ENCODE measurements around the gene DERL3.

Gene DERL3

DNA sequence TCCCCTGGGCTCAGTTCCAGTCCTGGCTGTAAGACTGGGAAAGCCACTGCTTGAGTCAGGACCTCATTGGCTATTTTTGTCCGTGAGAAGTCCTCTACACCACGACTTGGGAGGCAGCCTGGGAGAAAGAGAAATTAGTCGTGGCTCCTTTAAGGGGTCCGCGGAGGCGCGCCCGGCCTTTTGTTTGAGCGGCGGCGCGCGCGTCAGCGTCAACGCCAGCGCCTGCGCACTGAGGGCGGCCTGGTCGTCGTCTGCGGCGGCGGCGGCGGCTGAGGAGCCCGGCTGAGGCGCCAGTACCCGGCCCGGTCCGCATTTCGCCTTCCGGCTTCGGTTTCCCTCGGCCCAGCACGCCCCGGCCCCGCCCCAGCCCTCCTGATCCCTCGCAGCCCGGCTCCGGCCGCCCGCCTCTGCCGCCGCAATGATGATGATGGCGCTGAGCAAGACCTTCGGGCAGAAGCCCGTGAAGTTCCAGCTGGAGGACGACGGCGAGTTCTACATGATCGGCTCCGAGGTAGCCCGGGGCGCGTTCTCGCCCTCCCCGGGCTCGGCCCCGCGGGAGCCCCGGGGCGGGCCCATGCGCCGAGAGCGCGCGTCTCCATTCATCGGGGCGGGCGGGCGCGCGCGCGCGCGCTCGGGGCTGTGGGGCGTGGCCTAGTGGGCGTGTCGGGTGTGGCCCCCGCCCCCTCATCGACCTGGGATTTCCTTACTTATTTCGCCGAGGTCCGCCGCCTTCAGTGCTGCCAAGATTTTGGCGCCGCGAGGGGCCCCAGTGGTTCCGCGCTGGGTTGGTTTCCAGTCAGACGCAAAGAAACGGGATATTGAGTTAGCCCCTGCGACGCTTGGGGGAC lies 51.8 kb downstream of the DERL3 start, which contains the start of gene SMARCB1 (continued):
- no peak for TF ChIP-seq ZNF585B (tag by site-specific recombination; IDR thresholded peaks at IDR 0.05)
- TF ChIP-seq ZNF837 (tag by site-specific recombination; IDR thresholded peaks at IDR 0.05), result no peak
- no peak for TF ChIP-seq TRIM28 (IDR thresholded peaks at IDR 0.05; ENCODE audit: borderline replicate concordance, low read length)
- TF ChIP-seq ZNF311 (tag by site-specific recombination; IDR thresholded peaks at IDR 0.05; ENCODE audit: borderline replicate concordance), result no peak
- peak; percentile 67 for TF ChIP-seq ZFHX2 (tag by site-specific recombination; conservative IDR thresholded peaks at IDR 0.05)

- peaks cover 9% of the 10 kb centered on the region for H3K4me1 ChIP-seq (ENCODE audit: control insufficient read depth, insufficient read depth, low read length)
- ChIA-PET POLR2A (interaction anchor here (1.1 to 1.2 kb wide), 2 partner anchors 12 to 71 kb away, joined by 4 to 5 read pairs; partner anchors contain the start of gene SLC2A11), CTCF (interaction anchor here (0.9 to 1.0 kb wide), 2 partner anchors 16 to 71 kb away, joined by 3 read pairs; partner anchors contain the start of gene SLC2A11)
- H3K4me3 ChIP-seq (ENCODE audit: low read depth, low read length), result peak overlapping the region; percentile 85
- H3K9me3 ChIP-seq (ENCODE audit: control insufficient read depth, insufficient read depth, low read depth, low read length), result no peaks in the 10 kb centered on the region
- H3K36me3 ChIP-seq (ENCODE audit: control insufficient read depth in 2 of 2, insufficient read depth in 1 of 2, low read length in 2 of 2), result peaks cover 4 to 9% of the 10 kb centered on the region in 2 experiments
- TF ChIP-seq, protein P1, sequence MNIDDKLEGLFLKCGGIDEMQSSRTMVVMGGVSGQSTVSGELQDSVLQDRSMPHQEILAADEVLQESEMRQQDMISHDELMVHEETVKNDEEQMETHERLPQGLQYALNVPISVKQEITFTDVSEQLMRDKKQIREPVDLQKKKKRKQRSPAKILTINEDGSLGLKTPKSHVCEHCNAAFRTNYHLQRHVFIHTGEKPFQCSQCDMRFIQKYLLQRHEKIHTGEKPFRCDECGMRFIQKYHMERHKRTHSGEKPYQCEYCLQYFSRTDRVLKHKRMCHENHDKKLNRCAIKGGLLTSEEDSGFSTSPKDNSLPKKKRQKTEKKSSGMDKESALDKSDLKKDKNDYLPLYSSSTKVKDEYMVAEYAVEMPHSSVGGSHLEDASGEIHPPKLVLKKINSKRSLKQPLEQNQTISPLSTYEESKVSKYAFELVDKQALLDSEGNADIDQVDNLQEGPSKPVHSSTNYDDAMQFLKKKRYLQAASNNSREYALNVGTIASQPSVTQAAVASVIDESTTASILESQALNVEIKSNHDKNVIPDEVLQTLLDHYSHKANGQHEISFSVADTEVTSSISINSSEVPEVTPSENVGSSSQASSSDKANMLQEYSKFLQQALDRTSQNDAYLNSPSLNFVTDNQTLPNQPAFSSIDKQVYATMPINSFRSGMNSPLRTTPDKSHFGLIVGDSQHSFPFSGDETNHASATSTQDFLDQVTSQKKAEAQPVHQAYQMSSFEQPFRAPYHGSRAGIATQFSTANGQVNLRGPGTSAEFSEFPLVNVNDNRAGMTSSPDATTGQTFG (tag by site-specific recombination; IDR thresholded peaks at IDR 0.05; ENCODE audit: borderline replicate concordance), result no peak
- no peak for TF ChIP-seq ZNF76 (tag by site-specific recombination; IDR thresholded peaks at IDR 0.05; ENCODE audit: borderline replicate concordance, low read depth)
- no peak for TF ChIP-seq ZNF19 (tag by site-specific recombination; IDR thresholded peaks at IDR 0.05; ENCODE audit: low read depth)
- TF ChIP-seq OSR2 (tag by site-specific recombination; IDR thresholded peaks at IDR 0.05), result 0 out of 2 replicates have a peak, but pooled peaks have one; percentile 26
- no peak for TF ChIP-seq ZNF792 (tag by site-specific recombination; IDR thresholded peaks at IDR 0.05)
- peak; percentile 79 for TF ChIP-seq PRDM1 (tag by site-specific recombination; IDR thresholded peaks at IDR 0.05)
- TF ChIP-seq ZBTB48 (tag by site-specific recombination; IDR thresholded peaks at IDR 0.05), result peak; percentile 65; the same call in 1 of the 2 replicates
- TF ChIP-seq ZNF335 (tag by site-specific recombination; conservative IDR thresholded peaks at IDR 0.05), result 0 out of 2 replicates have a peak, but pooled peaks have one; percentile 10
- H3K27ac ChIP-seq (ENCODE audit: extremely low read depth, low read depth, low read length), result peak overlapping the region; percentile 99
Measured at GRCh38 chr22:23786261-23786710, 52.5 kb downstream of the DERL3 start.

Measured in HEK293 (cell line).